DMS 273 (cell line): ENCODE measurements around the gene AK9.
A peak's percentile ranks its signal among the peaks of the same experiment; 100 is the strongest.
"Not testable (repeated sequence)": the region's sequence is repeated elsewhere in the genome, so short reads cannot be mapped to it uniquely, and the experiment has no call there.

Experiments
- DNase-seq: peaks from one replicate; lab custom pipeline; 2025; ENCODE audit not compliant: unreplicated experiment; lab: John Stamatoyannopoulos, UW

The AK9 gene

DNA sequence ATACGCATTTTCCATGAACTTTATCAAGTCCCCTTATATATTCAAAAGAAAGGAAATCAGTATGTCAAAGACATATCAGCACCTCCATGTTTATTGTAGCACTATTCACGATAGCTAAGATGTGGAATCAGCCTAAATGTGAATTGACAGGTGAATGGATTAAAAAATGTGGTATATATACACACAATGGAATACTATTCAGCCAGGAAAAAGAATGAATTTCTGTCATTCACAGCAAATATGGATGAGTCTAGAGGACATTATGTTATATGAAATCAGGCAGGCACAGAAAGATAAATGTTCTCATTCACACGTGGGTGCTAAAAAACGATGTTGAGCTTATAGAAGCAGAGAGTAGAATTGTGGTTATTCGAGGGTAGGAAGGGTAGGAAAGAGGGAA lies 5.4 kb upstream of the AK9 start:
- no peak for DNase-seq

DNA sequence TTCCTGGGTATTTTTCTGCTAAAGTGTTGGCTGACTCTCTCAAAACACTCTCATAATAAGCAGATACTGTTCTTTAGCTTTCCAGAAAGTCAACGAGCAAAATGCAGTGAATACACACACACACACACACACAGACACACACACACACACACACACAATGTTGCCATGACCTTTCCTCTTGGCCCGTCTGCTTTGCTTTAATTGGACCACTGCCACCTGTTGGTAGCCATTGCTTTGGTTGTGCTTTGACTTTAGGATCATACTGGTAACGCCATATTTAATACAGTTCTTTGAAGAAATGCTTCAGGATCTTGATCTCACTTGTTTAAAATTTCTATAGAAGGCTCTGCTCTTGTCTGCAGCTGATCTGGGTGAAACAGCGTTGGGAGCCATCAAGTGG lies 4.5 kb upstream of the AK9 start:
- DNase-seq = peak; percentile 24

GRCh38 chr6:109693111-109693510 lies 2.1 kb upstream of the AK9 start:
- no peak for DNase-seq

- DNase-seq = peak; percentile 71
Observed at GRCh38 chr6:109690373-109690736, 647 bp downstream of the AK9 start.

- DNase-seq = peak; percentile 82
Observed at GRCh38 chr6:109687271-109687761, 3.7 kb downstream of the AK9 start.

GRCh38 chr6:109686566-109687265 lies 4.3 kb downstream of the AK9 start:
- DNase-seq = no peak

DNA sequence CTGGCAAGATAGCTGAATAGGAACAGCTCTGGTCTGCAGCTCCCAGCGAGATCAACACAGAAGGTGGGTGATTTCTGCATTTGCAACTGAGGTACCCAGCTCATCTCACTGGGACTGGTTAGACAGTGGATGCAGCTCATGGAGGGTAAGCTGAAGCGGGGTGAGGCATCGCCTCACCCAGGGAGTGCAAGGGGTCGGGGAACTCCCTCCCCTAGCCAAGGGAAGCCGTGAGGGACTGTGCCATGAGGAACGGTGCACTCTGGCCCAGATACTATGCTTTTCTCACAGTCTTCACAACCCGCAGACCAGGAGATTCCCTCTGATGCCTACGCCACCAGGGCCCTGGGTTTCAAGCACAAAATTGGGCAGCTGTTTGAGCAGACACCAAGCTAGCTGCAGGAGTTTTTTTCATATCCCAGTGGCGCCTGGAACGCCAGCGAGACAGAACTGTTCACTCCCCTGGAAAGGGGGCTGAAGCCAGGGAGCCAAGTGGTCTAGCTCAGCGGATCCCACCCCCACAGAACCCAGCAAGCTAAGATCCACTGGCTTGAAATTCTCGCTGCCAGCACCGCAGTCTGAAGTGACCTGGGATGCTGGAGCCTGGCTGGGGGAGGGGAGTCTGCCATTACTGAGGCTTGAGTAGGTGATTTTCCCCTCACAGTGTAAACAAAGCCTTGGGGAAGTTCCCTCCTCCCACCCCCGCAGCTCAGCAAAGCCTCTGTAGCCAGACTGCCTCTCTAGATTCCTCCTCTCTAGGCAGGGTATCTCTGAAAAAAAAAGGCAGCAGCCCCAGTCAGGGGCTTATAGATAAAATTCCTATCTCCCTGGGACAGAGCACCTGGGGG lies 12.1 kb downstream of the AK9 start:
- DNase-seq = not testable (repeated sequence)

GRCh38 chr6:109678240-109678639 lies 12.8 kb downstream of the AK9 start:
- DNase-seq = no peak

DNA sequence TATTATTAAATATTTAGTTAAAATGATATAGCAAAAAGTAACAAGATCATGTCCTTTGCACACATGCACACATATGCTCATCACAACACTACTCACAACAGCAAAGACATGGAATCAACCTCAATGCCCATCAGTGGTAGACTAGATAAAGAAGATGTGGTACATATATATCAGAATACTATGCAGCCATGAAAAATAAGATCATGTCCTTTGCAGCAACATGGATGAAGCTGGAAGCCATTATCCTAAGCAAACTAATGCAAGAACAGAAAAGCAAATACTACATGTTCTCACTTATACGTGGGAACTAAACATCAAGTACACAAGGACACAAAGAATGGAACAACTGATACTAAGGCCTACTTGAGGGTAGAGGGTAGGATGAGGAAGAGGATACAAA lies 14.3 kb downstream of the AK9 start:
- no peak for DNase-seq

GRCh38 chr6:109672839-109673238 lies 18.2 kb downstream of the AK9 start:
- DNase-seq = no peak

GRCh38 chr6:109672175-109672574 lies 18.8 kb downstream of the AK9 start:
- DNase-seq = no peak

- no peak for DNase-seq
Observed at GRCh38 chr6:109671733-109672132, 19.3 kb downstream of the AK9 start.

DNA sequence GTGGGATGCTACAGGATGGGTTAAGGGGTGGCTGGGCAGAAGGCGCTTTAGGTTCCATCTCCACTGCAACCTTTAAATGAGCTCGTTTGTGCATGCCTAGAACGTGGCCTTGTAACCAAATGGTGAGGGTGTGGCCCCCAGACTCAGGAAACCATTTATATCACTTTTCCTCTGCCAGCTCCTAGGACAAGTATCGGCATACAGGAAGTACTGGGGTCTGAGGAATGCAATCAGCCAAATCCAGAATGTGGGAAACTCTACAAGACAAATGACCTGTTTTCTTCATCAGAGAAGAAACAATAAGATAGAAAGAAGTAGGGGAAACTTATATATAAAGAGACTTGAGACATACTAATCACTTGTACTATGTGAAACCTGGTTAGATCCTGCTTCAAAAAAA lies 21.2 kb downstream of the AK9 start:
- no peak for DNase-seq

DNA sequence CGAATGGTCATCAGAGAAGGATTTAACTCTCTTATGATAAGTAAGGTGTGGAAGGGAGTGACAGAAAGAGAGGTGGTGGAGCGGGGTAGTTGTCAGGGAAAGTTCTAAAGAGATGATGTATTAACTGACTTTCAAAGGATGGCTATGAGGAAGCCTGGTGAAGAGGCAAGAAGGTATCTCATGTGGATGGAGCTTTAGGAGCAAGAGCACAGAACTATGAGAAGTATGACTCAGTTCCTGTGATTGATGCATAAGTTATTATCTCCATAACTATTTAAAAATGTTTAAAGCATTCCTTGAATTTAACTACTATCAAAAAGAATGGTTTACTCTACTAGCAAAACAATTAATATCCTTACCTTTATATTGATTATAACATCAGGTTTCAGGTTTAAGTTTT lies 28.8 kb downstream of the AK9 start:
- no peak for DNase-seq

- no peak for DNase-seq
Observed at GRCh38 chr6:109660526-109661320, 30.3 kb downstream of the AK9 start.

DNA sequence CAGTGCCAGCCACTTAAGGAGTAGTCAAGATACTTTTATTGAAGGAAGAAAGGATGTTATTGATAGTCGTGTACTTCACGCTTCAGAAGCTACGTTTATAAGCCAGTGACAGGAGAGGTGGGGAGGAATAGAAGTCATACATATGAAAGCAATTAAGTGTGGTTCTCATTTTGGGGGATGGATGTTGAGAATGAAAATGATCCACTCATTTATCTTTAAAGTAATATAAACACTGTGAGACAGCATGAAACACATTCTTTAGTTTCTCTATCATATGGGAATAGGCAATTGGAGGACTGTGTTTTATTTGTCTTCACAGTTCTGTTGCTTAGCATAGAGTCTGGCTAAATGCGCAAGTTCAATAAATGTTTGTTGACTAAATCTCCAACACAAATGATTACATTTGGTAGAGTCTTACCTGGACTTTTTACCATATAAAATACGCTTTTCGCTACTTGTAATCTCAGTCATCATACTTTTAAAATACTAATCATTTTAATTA lies 35.2 kb downstream of the AK9 start:
- DNase-seq = no peak

DNA sequence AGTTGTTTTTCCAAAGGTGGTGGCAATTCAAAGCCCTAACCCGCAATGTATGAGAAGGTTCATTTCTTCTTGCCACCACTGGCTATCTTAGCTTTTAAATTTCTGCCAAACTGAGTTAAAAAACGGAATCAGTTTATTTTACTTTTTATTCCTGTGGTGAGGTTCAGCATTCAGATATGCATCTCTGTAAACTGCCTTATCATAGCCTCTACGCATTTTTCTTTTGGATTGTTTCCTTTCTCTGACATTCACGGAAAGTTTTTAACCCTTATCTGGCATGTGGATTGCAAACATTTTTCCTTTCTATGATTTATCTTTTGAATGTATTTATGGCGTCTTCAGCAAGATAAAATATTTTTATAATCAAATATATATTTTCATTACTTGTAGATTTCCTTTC lies 37.7 kb downstream of the AK9 start:
- DNase-seq = no peak

GRCh38 chr6:109644131-109644530 lies 46.9 kb downstream of the AK9 start:
- no peak for DNase-seq

DNA sequence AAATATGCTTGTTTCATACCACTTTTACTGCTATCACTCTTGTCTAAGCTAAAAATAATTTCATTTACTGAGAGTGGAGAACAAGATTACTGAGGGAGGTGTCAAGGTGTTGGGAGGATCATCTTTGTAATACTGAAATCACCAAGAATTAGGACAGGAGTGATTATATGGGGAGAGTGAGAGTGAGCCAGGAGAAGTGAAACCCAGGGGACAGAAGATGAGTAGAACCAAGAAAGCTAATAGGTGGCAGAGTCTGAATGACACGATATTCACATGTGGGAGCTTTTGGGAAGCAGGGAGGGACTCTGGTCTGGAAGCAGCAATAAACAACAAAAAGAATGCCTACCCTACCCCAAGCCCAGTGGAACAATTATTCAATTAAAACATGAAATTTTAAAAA lies 58.6 kb downstream of the AK9 start:
- DNase-seq = no peak

DNA sequence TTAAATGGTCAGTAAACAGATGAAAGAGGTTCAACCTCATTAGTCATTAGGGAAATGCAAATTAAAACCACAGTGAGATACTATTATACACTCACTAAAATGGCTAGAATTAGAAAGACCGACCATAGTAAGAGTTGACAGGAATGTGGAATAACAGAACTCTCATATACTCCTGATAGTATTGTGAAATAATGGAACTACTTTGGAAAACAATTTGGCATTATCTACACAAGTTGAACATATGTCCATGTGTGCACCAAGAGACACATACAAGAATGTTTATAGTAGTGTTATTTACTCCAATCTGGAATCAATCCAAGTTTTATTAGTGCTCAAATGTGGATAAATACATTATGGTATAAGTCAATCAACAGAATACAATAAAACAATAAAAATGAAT lies 59.6 kb downstream of the AK9 start:
- DNase-seq = no peak
